Neutrophil (primary cell): ENCODE results near the gene KRTAP10-2.

Experiments
- H3K27ac ChIP-seq: fragments of 200-600 bp; sonication (generic); 2 replicates; pipeline ENCODE4 v1.5.1; 2016; ENCODE audit warnings: mild to moderate bottlenecking, moderate library complexity
- H3K27me3 ChIP-seq: fragments of 200-600 bp; sonication (generic); 2 replicates; pipeline ENCODE4 v1.6.0; 2016; ENCODE audit warnings: mild to moderate bottlenecking
- H3K36me3 ChIP-seq: fragments of 200-600 bp; sonication (generic); 2 replicates; pipeline ENCODE4 v1.5.1; 2017
- H3K4me1 ChIP-seq, 2 experiments: fragments of 200-600 bp in 1 of 2; sonication (generic) in 1 of 2; 1 replicate in 1 of 2; 2 replicates in 1 of 2; pipeline versions ENCODE4 v1.5.1 to v1.6.1; 2013 to 2016; ENCODE audit warnings: low read depth in 1 of 2, low read length in 1 of 2, mild to moderate bottlenecking in 1 of 2, moderate library complexity in 1 of 2; ENCODE audit not compliant: control insufficient read depth in 1 of 2, insufficient read depth in 1 of 2
- H3K4me3 ChIP-seq, 2 experiments: fragments of 200-600 bp in 1 of 2; sonication (generic) in 1 of 2; 1 replicate in 1 of 2; 2 replicates in 1 of 2; pipeline ENCODE4 v1.5.1; 2013 to 2016; ENCODE audit warnings: low read depth in 1 of 2, low read length in 1 of 2, mild to moderate bottlenecking in 1 of 2, moderate library complexity in 1 of 2
- H3K9me3 ChIP-seq: fragments of 200-600 bp; sonication (generic); 2 replicates; pipeline ENCODE4 v1.5.1; 2016
- TF ChIP-seq, protein P1 (sequence below): fragments of 200-600 bp; sonication (generic); IDR thresholded peaks from 2 replicates; pipeline ENCODE4 v1.5.1; 2016; ENCODE audit warnings: antibody characterized with exemption

Gene KRTAP10-2

DNA sequence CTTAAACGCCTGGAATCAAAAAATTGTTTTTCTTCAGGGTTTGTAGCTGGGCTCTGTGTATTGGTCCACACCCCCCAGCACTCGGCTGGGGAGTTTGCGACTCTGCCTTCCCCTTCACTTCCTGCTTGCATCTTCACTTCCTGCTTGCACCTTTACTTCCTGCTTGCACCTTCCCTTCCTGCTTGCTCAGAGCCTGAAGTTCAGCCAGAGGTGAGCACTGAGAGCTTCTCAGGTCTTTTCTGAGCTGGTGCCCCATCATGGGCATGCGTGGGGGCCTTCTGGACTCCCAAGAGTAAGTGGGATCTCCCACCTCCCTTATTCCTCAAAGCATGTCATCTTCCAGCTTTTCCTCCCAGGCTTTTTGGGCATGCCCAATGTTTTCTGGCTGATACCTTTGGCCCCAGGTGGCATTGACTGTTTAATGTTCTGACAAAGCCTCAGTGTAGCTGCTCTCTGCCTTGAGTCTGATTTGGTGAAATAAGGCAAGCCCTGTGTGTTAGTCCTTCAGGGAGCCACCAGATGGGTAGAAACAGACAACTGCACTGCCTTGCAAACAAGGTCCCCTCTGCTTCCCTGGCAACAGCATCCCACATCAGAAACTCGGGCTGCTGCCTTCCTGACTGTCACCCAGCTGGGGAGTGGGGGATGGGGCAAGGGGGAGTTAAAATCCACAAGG is 3.5 kb downstream of the KRTAP10-2 start:
- Histone ChIP-seq H3K36me3 (no peaks in the 10 kb centered on the region), H3K27ac (peak overlapping the region; percentile 87), H3K4me1 (peaks cover 48 to 65% of the 10 kb centered on the region in 2 experiments), H3K27me3 (no peaks in the 10 kb centered on the region), H3K4me3 (peak overlapping the region; percentile 21 to 46), H3K9me3 (no peaks in the 10 kb centered on the region)
- TF ChIP-seq, protein P1, sequence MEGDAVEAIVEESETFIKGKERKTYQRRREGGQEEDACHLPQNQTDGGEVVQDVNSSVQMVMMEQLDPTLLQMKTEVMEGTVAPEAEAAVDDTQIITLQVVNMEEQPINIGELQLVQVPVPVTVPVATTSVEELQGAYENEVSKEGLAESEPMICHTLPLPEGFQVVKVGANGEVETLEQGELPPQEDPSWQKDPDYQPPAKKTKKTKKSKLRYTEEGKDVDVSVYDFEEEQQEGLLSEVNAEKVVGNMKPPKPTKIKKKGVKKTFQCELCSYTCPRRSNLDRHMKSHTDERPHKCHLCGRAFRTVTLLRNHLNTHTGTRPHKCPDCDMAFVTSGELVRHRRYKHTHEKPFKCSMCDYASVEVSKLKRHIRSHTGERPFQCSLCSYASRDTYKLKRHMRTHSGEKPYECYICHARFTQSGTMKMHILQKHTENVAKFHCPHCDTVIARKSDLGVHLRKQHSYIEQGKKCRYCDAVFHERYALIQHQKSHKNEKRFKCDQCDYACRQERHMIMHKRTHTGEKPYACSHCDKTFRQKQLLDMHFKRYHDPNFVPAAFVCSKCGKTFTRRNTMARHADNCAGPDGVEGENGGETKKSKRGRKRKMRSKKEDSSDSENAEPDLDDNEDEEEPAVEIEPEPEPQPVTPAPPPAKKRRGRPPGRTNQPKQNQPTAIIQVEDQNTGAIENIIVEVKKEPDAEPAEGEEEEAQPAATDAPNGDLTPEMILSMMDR: no peak

DNA sequence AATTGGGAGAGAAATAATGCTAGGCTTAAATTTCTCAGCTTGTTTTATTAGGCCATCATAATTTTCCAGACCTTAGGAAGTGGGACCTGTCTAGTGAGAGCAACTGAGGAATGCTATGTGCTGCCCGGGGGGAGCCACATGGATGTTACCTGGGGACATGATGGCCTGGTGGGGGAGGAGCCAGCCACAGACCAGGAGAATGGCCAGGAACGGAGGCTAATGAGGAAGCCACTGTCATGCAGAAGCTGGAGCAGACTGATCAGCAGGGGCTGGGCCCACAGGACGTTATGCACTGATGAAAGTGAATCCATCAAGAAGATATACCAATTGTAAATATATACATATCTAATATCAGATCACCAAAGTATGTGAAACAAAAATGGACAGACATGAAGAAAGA is 6.7 kb downstream of the KRTAP10-2 start:
- H3K27me3 ChIP-seq: no peaks in the 10 kb centered on the region
- H3K36me3 ChIP-seq: no peaks in the 10 kb centered on the region
- peak overlapping the region; percentile 58 for H3K27ac ChIP-seq
- TF ChIP-seq, protein P1: no peak
- H3K4me1 ChIP-seq: peaks cover 75 to 87% of the 10 kb centered on the region in 2 experiments
- no peaks in the 10 kb centered on the region for H3K9me3 ChIP-seq
- H3K4me3 ChIP-seq: no peak overlapping the region

DNA sequence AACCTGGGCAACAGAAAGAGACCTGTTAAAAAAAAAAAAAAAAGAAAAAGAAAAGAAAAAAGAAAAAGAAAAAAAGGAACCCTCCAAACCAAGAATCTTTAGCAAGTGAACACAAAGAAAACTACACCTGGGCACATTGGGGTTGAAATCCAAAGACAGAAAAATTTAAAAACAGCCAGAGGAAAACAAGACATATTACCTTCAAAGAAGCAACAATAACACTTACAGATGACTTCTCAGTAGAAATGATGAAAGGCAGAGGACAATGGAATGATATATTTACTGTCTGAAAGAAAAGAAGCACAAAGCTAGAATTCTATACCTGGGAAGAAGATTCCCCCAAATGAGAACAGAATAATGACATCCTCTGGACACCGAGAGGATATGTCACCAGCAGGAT is 8.6 kb downstream of the KRTAP10-2 start:
- Histone ChIP-seq H3K4me1 (peaks cover 58 to 69% of the 10 kb centered on the region in 2 experiments), H3K9me3 (no peaks in the 10 kb centered on the region), H3K27me3 (no peaks in the 10 kb centered on the region), H3K36me3 (no peaks in the 10 kb centered on the region), H3K4me3 (peak overlapping the region in 1 of 2 experiments; percentile 13), H3K27ac (peak overlapping the region; percentile 88)
- TF ChIP-seq, protein P1: no peak

DNA sequence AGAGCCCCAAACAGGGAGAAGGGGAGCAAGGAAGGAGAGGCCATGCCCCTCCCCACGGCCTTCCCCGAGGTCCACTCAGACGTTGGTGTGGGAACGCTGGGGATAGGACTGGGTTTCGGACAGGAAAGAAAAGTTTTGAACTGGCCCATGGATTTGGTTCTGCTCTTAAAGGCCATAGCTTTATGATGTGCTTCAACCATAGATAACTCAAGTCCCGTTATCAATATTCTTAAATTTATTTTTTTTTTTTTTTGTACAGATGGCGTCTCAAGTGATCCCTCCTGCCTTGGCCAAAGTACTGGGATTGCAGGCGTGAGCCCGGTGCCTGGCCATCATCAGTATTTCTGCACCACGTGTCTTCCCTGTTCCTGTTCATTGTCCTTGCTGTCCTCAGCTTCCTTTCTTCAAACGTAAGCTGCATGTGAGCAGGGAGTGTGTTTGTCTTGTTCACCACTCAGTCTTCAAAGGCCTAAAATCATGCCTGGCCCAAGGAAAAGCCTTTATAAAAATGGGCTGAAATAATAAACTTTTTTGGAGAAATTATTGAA is 10.5 kb downstream of the KRTAP10-2 start:
- TF ChIP-seq, protein P1: no peak
- peaks cover 44 to 51% of the 10 kb centered on the region in 2 experiments for H3K4me1 ChIP-seq
- peak overlapping the region; percentile 88 for H3K27ac ChIP-seq
- H3K36me3 ChIP-seq: no peaks in the 10 kb centered on the region
- peak overlapping the region in 1 of 2 experiments; percentile 34 for H3K4me3 ChIP-seq
- H3K27me3 ChIP-seq: no peaks in the 10 kb centered on the region
- H3K9me3 ChIP-seq: no peaks in the 10 kb centered on the region

DNA sequence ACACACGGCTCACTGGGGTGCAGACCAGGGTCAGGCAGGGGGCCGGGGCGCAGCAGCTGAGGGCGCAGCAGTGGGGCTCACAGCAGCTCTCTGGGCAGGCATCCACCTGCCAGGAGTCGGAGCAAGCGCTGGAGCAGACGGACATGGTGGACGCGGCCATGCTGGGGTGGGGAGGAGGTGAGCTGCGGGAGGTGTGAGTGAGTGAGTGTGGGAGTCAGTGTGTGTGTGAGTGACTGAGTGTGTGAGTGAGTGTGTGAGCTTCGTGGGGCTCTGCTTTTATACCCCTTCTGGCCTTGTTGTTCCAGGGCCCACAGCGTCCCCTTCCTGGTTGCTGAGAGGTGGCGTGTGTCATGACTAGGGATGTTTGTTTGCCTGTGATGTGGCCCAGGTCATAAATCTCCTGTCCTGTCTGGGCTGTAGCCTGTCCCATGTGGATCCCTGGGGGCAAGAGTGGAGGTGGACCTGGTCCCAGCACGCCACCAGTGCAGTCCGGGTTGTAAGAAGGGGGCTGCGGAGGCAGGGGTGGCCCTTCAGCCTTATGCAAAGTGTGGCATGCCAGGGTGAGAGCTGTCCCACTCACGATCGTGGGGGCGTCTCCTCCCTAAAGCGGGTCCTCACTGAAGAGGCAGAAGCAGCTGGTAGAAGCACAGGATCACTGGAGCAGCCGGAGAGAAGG is 11.2 kb downstream of the KRTAP10-2 start, which contains the start of gene KRTAP10-1:
TSS of gene KRTAP10-1 (minus strand) at position 205 of the 676 bp plus-strand sequence. CDS start at position 160, 45 bp downstream.
- Histone ChIP-seq H3K4me3 (no peak within 1 kb of the TSS), H3K4me1 (peaks cover 44 to 54% of the 10 kb centered on the region in 2 experiments), H3K27me3 (no peaks in the 10 kb centered on the region)

More for the DNA sequence above, 11.2 kb downstream of the KRTAP10-2 start, which contains the start of gene KRTAP10-1:
- TF ChIP-seq, protein P1: no peak
- Histone ChIP-seq H3K9me3 (no peaks in the 10 kb centered on the region), H3K36me3 (no peaks in the 10 kb centered on the region), H3K27ac (peak within 1 kb of the TSS; percentile 88)
